Measurements from ENCODE around the gene CACNA1E.
"Not testable (repeated sequence)": the region's sequence is repeated elsewhere in the genome, so short reads cannot be mapped to it uniquely, and the experiment has no call there.

CACNA1E gene

GRCh38 chr1:181541458-181541857, 58.1 kb downstream of the CACNA1E start:
- H3K4me3 ChIP-seq (ENCODE audit: low read depth, low read length) = no peak overlapping the region
- no peak for TF ChIP-seq MYC (IDR thresholded peaks at IDR 0.05; ENCODE audit: low read depth, low read length)
- no peak for TF ChIP-seq POLR2A (IDR thresholded peaks at IDR 0.05; ENCODE audit: extremely low read depth, insufficient read length)
- TF ChIP-seq CTCF (IDR thresholded peaks at IDR 0.05; ENCODE audit: low read depth, low read length) = no peak
- no peak for TF ChIP-seq MAX (IDR thresholded peaks at IDR 0.05; ENCODE audit: low read depth, low read length)
- no peak for DNase-seq (ENCODE audit: low read depth)

- TF ChIP-seq MAX (IDR thresholded peaks at IDR 0.05; ENCODE audit: low read depth, low read length) = no peak
- H3K4me3 ChIP-seq (ENCODE audit: low read depth, low read length) = no peak overlapping the region
- DNase-seq (ENCODE audit: low read depth) = no peak
Observed at GRCh38 chr1:181541947-181542346, 58.6 kb downstream of the CACNA1E start.

GRCh38 chr1:181542406-181542805, 59.1 kb downstream of the CACNA1E start:
- H3K4me3 ChIP-seq (ENCODE audit: low read depth, low read length) = not testable (repeated sequence)
- peak; percentile 56 for DNase-seq (ENCODE audit: low read depth)

GRCh38 chr1:181545395-181545794, 62.1 kb downstream of the CACNA1E start:
- TF ChIP-seq MYC (IDR thresholded peaks at IDR 0.05; ENCODE audit: low read depth, low read length) (no peak), POLR2A (IDR thresholded peaks at IDR 0.05; ENCODE audit: extremely low read depth, insufficient read length) (no peak), CTCF (IDR thresholded peaks at IDR 0.05; ENCODE audit: low read depth, low read length) (no peak), MAX (IDR thresholded peaks at IDR 0.05; ENCODE audit: low read depth, low read length) (no peak)
- DNase-seq (ENCODE audit: low read depth) = no peak
- no peak overlapping the region for H3K4me3 ChIP-seq (ENCODE audit: low read depth, low read length)

- TF ChIP-seq MYC (IDR thresholded peaks at IDR 0.05; ENCODE audit: low read depth, low read length) (no peak), POLR2A (IDR thresholded peaks at IDR 0.05; ENCODE audit: extremely low read depth, insufficient read length) (no peak), CTCF (IDR thresholded peaks at IDR 0.05; ENCODE audit: low read depth, low read length) (no peak), MAX (IDR thresholded peaks at IDR 0.05; ENCODE audit: low read depth, low read length) (no peak)
- no peak overlapping the region for H3K4me3 ChIP-seq (ENCODE audit: low read depth, low read length)
- no peak for DNase-seq (ENCODE audit: low read depth)
Observed at GRCh38 chr1:181548497-181548896, 65.2 kb downstream of the CACNA1E start.

GRCh38 chr1:181551249-181551648, 67.9 kb downstream of the CACNA1E start:
- no peak overlapping the region for H3K4me3 ChIP-seq (ENCODE audit: low read depth, low read length)
- no peak for DNase-seq (ENCODE audit: low read depth)
- TF ChIP-seq POLR2A (IDR thresholded peaks at IDR 0.05; ENCODE audit: extremely low read depth, insufficient read length) = no peak
- TF ChIP-seq CTCF (IDR thresholded peaks at IDR 0.05; ENCODE audit: low read depth, low read length) = no peak
- TF ChIP-seq MAX (IDR thresholded peaks at IDR 0.05; ENCODE audit: low read depth, low read length) = no peak
- no peak for TF ChIP-seq MYC (IDR thresholded peaks at IDR 0.05; ENCODE audit: low read depth, low read length)

- no peak for DNase-seq (ENCODE audit: low read depth)
- TF ChIP-seq POLR2A (IDR thresholded peaks at IDR 0.05; ENCODE audit: extremely low read depth, insufficient read length) (no peak), CTCF (IDR thresholded peaks at IDR 0.05; ENCODE audit: low read depth, low read length) (no peak), MYC (IDR thresholded peaks at IDR 0.05; ENCODE audit: low read depth, low read length) (no peak), MAX (IDR thresholded peaks at IDR 0.05; ENCODE audit: low read depth, low read length) (no peak)
- H3K4me3 ChIP-seq (ENCODE audit: low read depth, low read length) = no peak overlapping the region
Observed at GRCh38 chr1:181551754-181552153, 68.4 kb downstream of the CACNA1E start.
